ENCODE results near the gene HACD1. TPM values are rescaled to one million over a fixed set of nuclear protein-coding genes. Genes with fewer than 3 reads are reported as not detected.

HACD1 gene, protein sequence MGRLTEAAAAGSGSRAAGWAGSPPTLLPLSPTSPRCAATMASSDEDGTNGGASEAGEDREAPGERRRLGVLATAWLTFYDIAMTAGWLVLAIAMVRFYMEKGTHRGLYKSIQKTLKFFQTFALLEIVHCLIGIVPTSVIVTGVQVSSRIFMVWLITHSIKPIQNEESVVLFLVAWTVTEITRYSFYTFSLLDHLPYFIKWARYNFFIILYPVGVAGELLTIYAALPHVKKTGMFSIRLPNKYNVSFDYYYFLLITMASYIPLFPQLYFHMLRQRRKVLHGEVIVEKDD
- polyA plus RNA-seq = 1 to 10 TPM in 3 of 4 donors, not detected in 1; 3.0 to 6.4 (median 4.7) TPM
- long read RNA-seq, donor 1, partial matches to known transcripts = 10 of 19 reads
- long read RNA-seq, donor 1, other reads (novel, unspliced or antisense) = 8 of 19 reads
- long read RNA-seq, donor 2 = 0 reads
- long read RNA-seq, donor 3, partial matches to known transcripts = 5 of 6 reads
- long read RNA-seq, donor 3, other reads (novel, unspliced or antisense) = 0 of 6 reads
- long read RNA-seq, donor 4 = 0 reads
- long read RNA-seq, donor 5 = 0 reads
- long read RNA-seq, donor 6, partial matches to known transcripts = 0 of 6 reads
- long read RNA-seq, donor 6, other reads (novel, unspliced or antisense) = 6 of 6 reads
- long read RNA-seq, donor 7 = 0 reads
- long read RNA-seq, donor 8, partial matches to known transcripts = 0 of 5 reads
- long read RNA-seq, donor 8, other reads (novel, unspliced or antisense) = 5 of 5 reads
- long read RNA-seq, donor 9 = 0 reads
- long read RNA-seq, donor 10, partial matches to known transcripts = 58 of 67 reads
- long read RNA-seq, donor 10, other reads (novel, unspliced or antisense) = 7 of 67 reads

- FAIRE-seq (no peak), DNase-seq (peak; percentile 59 to 81)
- no peaks in the 10 kb centered on the region for H3K36me3 ChIP-seq (ENCODE audit: control insufficient read depth in 3 of 3, insufficient read depth in 2 of 3, low read depth in 1 of 3, low read length in 3 of 3)
- H3K27ac ChIP-seq (ENCODE audit: low read depth in 1 of 3, low read length in 2 of 3) = peak within 1 kb of the TSS in 2 of 3 donors; percentile 58 to 73
- peak within 1 kb of the TSS; percentile 49 to 80 (median 79) for H3K4me3 ChIP-seq (ENCODE audit: low read depth in 1 of 3, low read length in 3 of 3)
- H3K27me3 ChIP-seq (ENCODE audit: control insufficient read depth in 3 of 3, insufficient read depth in 3 of 3, low read length in 3 of 3) = peaks cover 0 to 5% (median 0%) of the 10 kb centered on the region in 3 donors
- WGBS, 3 donors = 0 to 1% (median 0%) methylated on average over 56 to 92 of the region's 92 CpGs
- no peaks in the 10 kb centered on the region for H3K9me3 ChIP-seq (ENCODE audit: control insufficient read depth in 2 of 2, insufficient read depth in 1 of 2, low read depth in 1 of 2, low read length in 1 of 2)
- H3K4me1 ChIP-seq (ENCODE audit: control insufficient read depth in 3 of 3, insufficient read depth in 2 of 3, low read depth in 1 of 3, low read length in 2 of 3) = no peaks in the 10 kb centered on the region
Measured at GRCh38 chr10:17617031-17617911, at the start of gene HACD1. Gene HACD1, minus strand, starts transcription at chr10:17617374. Its CDS starts 35 bp downstream, at chr10:17617339.

- H3K4me3 ChIP-seq (ENCODE audit: low read depth in 1 of 3, low read length in 3 of 3) = no peak overlapping the region
- no peaks in the 10 kb centered on the region for H3K9me3 ChIP-seq (ENCODE audit: control insufficient read depth in 2 of 2, insufficient read depth in 1 of 2, low read depth in 1 of 2, low read length in 1 of 2)
- WGBS, 3 donors = 48 to 82% (median 69%) methylated on average over 4 of the region's 4 CpGs
- no peaks in the 10 kb centered on the region for H3K27me3 ChIP-seq (ENCODE audit: control insufficient read depth in 3 of 3, insufficient read depth in 3 of 3, low read length in 3 of 3)
- H3K4me1 ChIP-seq (ENCODE audit: control insufficient read depth in 3 of 3, insufficient read depth in 2 of 3, low read depth in 1 of 3, low read length in 2 of 3) = no peaks in the 10 kb centered on the region
- no peak for FAIRE-seq
- peak in 1 of 2 donors; percentile 48 for DNase-seq
- H3K36me3 ChIP-seq (ENCODE audit: control insufficient read depth in 3 of 3, insufficient read depth in 2 of 3, low read depth in 1 of 3, low read length in 3 of 3) = peaks cover 0 to 2% (median 0%) of the 10 kb centered on the region in 3 donors
- peak overlapping the region in 1 of 3 donors; percentile 44 for H3K27ac ChIP-seq (ENCODE audit: low read depth in 1 of 3, low read length in 2 of 3)
Measured at GRCh38 chr10:17665747-17666146, 48.6 kb upstream of the HACD1 start.

DNA sequence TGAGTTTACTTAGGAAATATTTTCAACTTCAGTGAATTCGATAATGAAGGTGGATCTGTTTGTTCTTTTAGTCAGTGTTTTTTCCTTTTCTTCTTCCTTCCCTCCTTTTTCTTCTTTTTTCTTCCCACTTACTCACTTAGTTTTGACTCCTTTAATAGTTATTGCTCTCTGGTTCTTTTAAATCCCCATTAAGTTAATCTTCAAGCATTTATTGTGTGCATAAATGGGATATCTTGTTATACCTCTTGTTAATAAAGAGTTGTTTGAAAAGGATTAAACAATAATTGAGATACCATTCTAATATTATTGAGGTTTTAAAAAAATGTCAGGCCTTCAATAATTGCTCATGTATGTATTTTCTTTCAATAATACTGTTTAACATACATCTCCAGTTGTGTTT lies 46.3 kb upstream of the HACD1 start:
- Histone ChIP-seq H3K4me1 (ENCODE audit: control insufficient read depth in 3 of 3, insufficient read depth in 2 of 3, low read depth in 1 of 3, low read length in 2 of 3) (no peaks in the 10 kb centered on the region), H3K36me3 (ENCODE audit: control insufficient read depth in 3 of 3, insufficient read depth in 2 of 3, low read depth in 1 of 3, low read length in 3 of 3) (peaks cover 0 to 2% (median 0%) of the 10 kb centered on the region in 3 donors), H3K4me3 (ENCODE audit: low read depth in 1 of 3, low read length in 3 of 3) (no peak overlapping the region), H3K27ac (ENCODE audit: low read depth in 1 of 3, low read length in 2 of 3) (no peak overlapping the region), H3K27me3 (ENCODE audit: control insufficient read depth in 3 of 3, insufficient read depth in 3 of 3, low read length in 3 of 3) (no peaks in the 10 kb centered on the region), H3K9me3 (ENCODE audit: control insufficient read depth in 2 of 2, insufficient read depth in 1 of 2, low read depth in 1 of 2, low read length in 1 of 2) (no peaks in the 10 kb centered on the region)
- 77 to 88% (median 88%) methylated on average over 1 of the region's 1 CpG for WGBS, 3 donors
- no peak for DNase-seq
- FAIRE-seq = no peak

DNA sequence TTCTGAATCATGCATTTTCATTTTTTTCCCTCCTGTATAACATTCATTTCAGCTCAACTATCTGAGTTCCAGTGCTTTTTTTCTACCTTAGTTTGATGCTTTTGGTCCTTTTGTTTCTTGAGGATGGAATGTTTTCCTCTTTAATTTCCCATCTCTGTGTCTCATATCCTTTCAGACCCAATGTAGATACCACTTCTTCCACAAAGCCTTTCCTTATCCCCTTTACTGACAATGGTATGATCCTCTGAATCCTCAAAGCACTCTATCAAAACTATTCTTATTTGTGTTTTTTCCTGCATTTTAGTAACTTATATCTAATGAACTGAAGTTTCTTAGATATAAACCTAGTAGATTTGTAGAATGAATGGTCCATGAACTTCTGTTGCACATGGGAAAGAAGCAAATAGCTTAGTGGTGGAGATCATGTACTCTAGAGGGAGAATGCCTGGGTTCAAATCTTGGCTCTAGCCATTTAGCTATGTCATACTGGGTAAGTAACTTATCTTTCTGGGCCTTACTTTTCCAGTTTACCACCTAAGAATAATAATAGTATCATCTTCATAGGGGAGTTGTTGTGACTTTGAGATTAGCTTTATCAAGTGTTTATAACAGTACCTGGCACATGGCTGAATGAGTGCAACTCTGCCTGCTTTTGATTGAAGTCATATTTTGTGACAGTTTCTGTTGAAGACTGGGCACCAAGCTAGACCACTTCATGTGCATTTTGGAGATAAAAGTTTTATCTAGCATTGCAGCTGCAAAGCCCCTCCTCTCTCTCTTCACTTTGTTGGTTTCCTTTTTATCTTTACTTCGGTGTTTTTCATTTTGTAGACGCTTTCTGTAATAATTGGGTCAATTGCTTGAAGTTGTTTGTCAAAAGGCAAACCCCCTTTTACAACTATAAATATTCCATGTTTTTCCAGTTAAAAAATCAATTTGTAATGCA lies 45.3 kb upstream of the HACD1 start:
- H3K36me3 ChIP-seq (ENCODE audit: control insufficient read depth in 3 of 3, insufficient read depth in 2 of 3, low read depth in 1 of 3, low read length in 3 of 3) = peaks cover 0 to 2% (median 0%) of the 10 kb centered on the region in 3 donors
- no peak for FAIRE-seq
- H3K27ac ChIP-seq (ENCODE audit: low read depth in 1 of 3, low read length in 2 of 3) = no peak overlapping the region
- H3K4me3 ChIP-seq (ENCODE audit: low read depth in 1 of 3, low read length in 3 of 3) = no peak overlapping the region
- no peak for DNase-seq
- no peaks in the 10 kb centered on the region for H3K4me1 ChIP-seq (ENCODE audit: control insufficient read depth in 3 of 3, insufficient read depth in 2 of 3, low read depth in 1 of 3, low read length in 2 of 3)
- H3K9me3 ChIP-seq (ENCODE audit: control insufficient read depth in 2 of 2, insufficient read depth in 1 of 2, low read depth in 1 of 2, low read length in 1 of 2) = no peaks in the 10 kb centered on the region
- 70 to 92% (median 84%) methylated on average over 2 of the region's 2 CpGs for WGBS, 3 donors
- H3K27me3 ChIP-seq (ENCODE audit: control insufficient read depth in 3 of 3, insufficient read depth in 3 of 3, low read length in 3 of 3) = no peaks in the 10 kb centered on the region

GRCh38 chr10:17661510-17661909 lies 44.3 kb upstream of the HACD1 start:
- no peak for FAIRE-seq

GRCh38 chr10:17660921-17661320 lies 43.7 kb upstream of the HACD1 start:
- Histone ChIP-seq H3K27ac (ENCODE audit: low read depth in 1 of 3, low read length in 2 of 3) (no peak overlapping the region), H3K4me3 (ENCODE audit: low read depth in 1 of 3, low read length in 3 of 3) (no peak overlapping the region), H3K27me3 (ENCODE audit: control insufficient read depth in 3 of 3, insufficient read depth in 3 of 3, low read length in 3 of 3) (no peaks in the 10 kb centered on the region), H3K9me3 (ENCODE audit: control insufficient read depth in 2 of 2, insufficient read depth in 1 of 2, low read depth in 1 of 2, low read length in 1 of 2) (peaks cover 0 to 4% of the 10 kb centered on the region in 2 donors), H3K4me1 (ENCODE audit: control insufficient read depth in 3 of 3, insufficient read depth in 2 of 3, low read depth in 1 of 3, low read length in 2 of 3) (peaks cover 0 to 9% (median 5%) of the 10 kb centered on the region in 3 donors), H3K36me3 (ENCODE audit: control insufficient read depth in 3 of 3, insufficient read depth in 2 of 3, low read depth in 1 of 3, low read length in 3 of 3) (peaks cover 0 to 2% (median 0%) of the 10 kb centered on the region in 3 donors)
- DNase-seq (no peak), FAIRE-seq (no peak)

More at GRCh38 chr10:17661510-17661909, 44.3 kb upstream of the HACD1 start:
- DNase-seq = no peak
- Histone ChIP-seq H3K36me3 (ENCODE audit: control insufficient read depth in 3 of 3, insufficient read depth in 2 of 3, low read depth in 1 of 3, low read length in 3 of 3) (peaks cover 0 to 2% (median 0%) of the 10 kb centered on the region in 3 donors), H3K4me3 (ENCODE audit: low read depth in 1 of 3, low read length in 3 of 3) (no peak overlapping the region), H3K27ac (ENCODE audit: low read depth in 1 of 3, low read length in 2 of 3) (no peak overlapping the region), H3K4me1 (ENCODE audit: control insufficient read depth in 3 of 3, insufficient read depth in 2 of 3, low read depth in 1 of 3, low read length in 2 of 3) (peaks cover 0 to 6% (median 3%) of the 10 kb centered on the region in 3 donors), H3K27me3 (ENCODE audit: control insufficient read depth in 3 of 3, insufficient read depth in 3 of 3, low read length in 3 of 3) (no peaks in the 10 kb centered on the region), H3K9me3 (ENCODE audit: control insufficient read depth in 2 of 2, insufficient read depth in 1 of 2, low read depth in 1 of 2, low read length in 1 of 2) (peaks cover 0 to 4% of the 10 kb centered on the region in 2 donors)
- WGBS, 3 donors = 79 to 90% (median 90%) methylated on average over 3 of the region's 3 CpGs

DNA sequence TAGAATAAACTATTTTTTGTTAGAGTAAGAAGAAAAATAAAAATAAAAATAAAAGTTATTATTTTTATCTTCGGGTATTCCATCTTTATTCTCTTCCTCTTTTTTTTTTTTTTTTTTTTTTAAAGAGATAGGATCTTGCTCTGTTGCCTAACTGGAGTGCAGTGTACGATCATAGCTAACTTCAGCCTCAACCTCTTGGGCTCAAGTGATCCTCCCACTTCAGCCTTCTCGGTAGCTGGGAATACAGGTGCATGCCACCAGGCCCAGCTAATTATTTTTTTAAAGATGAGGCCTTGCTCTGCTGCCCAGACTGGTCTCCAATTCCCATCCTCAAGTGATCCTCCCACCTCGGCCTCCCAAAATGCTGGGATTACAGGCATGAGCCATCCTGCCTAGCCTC lies 42.2 kb upstream of the HACD1 start:
- 86 to 91% (median 90%) methylated on average over 4 of the region's 4 CpGs for WGBS, 3 donors
- Histone ChIP-seq H3K27ac (ENCODE audit: low read depth in 1 of 3, low read length in 2 of 3) (no peak overlapping the region), H3K27me3 (ENCODE audit: control insufficient read depth in 3 of 3, insufficient read depth in 3 of 3, low read length in 3 of 3) (no peaks in the 10 kb centered on the region)

More for the DNA sequence above, 42.2 kb upstream of the HACD1 start:
- FAIRE-seq (no peak), DNase-seq (no peak)
- peaks cover 0 to 2% (median 0%) of the 10 kb centered on the region in 3 donors for H3K36me3 ChIP-seq (ENCODE audit: control insufficient read depth in 3 of 3, insufficient read depth in 2 of 3, low read depth in 1 of 3, low read length in 3 of 3)
- H3K4me3 ChIP-seq (ENCODE audit: low read depth in 1 of 3, low read length in 3 of 3) = no peak overlapping the region
- H3K4me1 ChIP-seq (ENCODE audit: control insufficient read depth in 3 of 3, insufficient read depth in 2 of 3, low read depth in 1 of 3, low read length in 2 of 3) = peaks cover 0 to 9% (median 5%) of the 10 kb centered on the region in 3 donors
- H3K9me3 ChIP-seq (ENCODE audit: control insufficient read depth in 2 of 2, insufficient read depth in 1 of 2, low read depth in 1 of 2, low read length in 1 of 2) = peaks cover 0 to 4% of the 10 kb centered on the region in 2 donors

All from small intestine (tissue), 16 donors.